D341Med (cell line): ENCODE results near the gene ZNFX1.

ENCODE experiments used
- DNase-seq: peaks from one replicate; pipeline ENCODE4 v3.0.0; 2012; ENCODE audit warnings: low spot score

Gene ZNFX1

DNA sequence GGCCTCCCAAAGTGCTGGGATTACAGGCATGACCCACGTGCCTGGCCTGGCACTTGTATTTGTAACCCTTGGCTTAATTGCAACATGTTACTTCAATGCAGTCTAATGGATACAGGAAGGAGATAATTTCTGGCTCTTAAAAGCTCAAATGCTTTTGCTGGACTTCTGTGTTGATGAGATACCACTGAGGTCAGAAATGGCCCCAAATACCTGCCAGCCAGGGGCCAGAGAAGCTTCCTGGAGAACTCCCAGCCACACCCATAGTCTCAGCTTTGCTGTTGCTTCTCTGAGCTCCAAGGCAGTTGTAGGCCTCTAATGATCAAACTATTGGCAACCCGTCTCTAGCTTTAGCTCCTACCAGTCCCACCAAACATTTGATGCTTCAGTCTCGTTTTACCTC lies 14.2 kb upstream of the ZNFX1 start:
- no peak for DNase-seq

DNA sequence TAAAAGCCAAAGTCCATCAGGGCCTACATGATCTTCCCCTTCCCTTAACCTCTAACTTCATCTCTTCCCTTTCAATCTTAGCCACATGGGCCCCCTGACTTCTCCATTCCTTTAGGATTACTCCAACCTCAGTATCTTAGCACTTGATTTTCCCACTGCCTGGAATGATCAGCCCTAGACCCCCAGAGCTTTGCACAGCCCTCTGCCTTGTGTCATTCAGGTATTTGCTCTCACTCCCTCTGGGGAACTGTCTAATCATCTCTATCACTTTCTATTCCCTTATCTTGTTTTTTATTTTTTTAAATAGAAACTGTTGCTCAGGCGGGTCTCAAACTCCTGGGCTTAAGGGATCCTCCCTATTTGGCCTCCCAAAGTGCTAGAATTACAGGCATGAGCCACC lies 13.3 kb upstream of the ZNFX1 start:
- no peak for DNase-seq

DNA sequence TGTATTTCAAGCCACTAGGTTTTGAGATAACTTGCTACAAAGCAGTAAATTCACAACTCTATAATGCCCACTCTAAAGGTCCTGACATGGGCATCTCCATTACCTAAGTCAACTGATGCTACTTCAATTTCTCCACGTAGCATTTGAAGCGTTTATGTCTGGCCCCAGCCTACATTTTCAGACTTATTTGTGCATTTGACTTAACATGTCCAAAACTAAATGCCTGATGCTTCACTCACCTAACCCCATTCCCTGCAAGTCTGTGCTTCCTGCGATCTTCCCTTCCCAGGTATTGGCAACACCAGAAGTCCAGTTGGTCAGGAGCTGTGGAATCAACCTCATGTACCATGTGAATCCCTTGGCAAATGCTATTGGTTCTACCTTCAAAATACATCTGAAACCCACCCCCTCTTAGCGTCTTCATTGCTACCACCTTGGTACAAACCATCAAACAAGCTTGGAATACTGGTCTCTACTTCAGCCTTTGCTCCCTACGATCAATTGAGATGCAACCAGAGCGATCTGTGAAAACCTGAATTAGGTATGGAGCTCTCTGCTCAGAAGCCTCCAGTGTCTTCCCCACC lies 12.8 kb upstream of the ZNFX1 start:
- DNase-seq, result no peak

DNA sequence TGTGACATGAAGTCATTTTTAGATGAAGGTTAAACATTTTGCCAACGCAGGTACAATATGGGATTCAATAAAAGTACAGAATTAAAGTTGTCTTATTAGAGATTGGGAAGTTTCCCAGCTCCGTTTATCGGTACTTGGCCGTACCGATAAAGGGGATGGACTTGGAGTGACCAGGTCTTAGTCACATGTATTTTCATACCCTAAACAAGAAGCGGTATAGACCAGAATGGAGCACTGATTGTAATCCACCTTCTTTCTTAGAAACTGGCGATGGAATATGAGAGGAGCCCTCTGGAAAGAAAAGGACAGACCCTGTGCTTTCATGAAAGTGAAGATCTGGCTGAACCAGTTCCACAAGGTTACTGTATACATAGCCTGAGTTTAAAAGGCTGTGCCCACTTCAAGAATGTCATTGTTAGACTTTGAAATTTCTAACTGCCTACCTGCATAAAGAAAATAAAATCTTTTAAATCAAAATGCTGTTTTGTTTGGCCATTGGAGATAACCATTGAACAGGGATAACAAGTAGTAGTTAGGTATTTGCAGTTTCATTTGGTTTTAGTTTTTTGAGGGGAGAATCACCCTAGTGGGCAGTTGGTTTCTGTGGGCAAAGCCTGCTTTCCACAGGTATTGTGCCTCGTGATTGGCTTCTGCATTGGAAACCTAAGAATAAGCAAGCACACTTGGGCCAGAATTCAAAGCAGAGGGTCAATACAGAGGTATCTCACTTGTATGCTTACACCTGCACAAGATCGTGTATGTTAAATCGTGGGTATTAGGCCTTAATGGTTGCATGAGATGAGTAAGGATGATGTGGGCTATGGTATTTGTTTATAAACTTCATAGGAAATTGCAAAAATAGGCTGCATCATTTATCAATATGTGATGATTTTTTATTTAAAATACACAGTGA lies 11.2 kb upstream of the ZNFX1 start:
- DNase-seq, result no peak

DNA sequence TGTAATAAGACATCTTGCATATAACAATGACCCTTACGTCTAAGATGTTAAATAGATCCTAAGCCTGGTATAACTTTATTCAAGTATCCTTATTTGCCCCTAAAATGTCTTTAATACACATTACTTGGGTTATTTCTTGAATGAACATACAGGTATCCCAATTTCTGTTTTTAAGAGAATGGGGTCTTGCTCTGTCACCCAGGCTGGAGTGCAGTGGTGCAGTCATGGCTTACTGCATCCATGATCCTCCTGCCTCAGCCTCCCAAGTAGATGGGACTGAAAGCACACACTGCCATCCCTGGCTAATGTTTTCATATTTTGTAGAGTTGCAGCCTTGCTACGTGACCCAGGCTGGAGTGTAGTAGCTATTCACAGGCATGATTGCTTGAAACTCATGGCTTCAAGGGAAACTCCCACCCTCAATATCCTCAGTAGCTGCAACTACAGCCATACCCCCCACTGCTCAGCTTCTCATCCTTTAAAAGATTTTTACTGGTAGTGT lies 10.4 kb upstream of the ZNFX1 start:
- no peak for DNase-seq

DNA sequence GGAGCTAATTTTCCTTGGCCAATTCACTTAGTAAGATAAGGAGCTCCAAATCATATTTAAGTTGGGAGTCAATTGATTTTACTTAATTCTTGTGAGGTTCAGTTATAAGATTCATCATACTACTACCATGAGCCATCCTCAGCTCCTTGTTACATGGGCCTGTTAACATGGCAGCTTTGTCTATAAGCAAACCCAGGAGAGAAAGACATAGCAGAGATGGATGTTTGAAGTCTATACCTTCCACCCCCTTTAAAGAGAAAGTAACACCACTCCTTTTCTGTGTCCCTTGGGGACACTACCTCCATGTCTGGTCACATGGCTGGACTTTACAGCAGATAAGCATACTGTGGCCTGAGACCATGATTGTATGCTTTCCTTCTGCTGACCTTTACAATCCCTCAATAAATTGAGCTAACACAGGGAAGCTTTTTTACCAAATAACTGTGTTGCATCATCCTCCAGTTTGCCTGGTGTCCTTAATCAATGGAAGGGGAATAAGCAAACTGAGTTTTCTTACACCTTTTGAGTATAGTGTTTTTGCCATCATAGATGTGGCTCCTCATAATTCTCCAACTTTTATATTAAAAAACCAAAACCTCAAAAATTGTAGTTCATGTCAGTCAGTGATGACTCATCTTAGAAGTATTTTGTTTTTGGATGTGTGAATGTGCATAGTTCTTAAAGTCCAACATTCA lies 9.8 kb upstream of the ZNFX1 start:
- no peak for DNase-seq

DNA sequence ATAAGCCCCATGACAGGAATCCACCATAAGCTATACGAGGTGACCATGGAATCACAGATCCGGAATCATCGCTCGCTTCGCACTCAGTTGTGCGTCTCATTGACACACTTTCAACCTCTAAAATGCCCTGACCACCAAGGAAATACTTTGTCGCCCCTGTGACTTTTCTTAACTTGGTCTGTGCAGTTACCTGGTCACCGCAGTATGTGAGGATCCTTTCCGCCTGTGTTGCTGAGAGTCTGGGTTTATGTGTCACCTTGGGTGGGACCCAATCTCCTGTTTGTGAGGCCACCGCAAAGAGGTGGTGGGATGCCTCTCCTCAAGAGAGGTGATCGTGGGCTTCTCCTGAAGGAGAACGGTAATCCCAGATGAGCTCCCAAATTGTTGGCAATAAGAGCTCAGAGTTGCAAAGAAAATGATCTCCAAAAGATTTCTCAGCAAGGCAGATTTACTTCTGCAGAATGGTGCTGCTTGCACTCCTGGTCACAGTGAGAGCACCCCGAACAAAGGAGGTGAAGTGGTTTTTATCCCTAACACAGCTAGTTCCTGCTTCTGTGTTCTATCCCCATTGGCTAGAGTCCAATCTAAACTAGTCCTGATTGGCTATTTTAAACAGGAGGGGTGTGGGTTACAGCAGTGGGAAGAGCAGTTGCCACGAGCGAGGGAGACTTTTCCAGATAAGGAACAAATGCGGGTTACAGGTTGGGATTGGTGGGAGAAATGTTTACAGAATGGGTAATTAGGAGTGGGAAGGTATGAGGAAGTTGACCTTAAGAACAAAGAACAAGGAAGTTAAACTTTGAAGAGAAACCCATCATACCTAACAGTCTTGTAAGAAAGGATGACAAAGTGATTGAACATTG lies 9.1 kb upstream of the ZNFX1 start:
- DNase-seq, result no peak

DNA sequence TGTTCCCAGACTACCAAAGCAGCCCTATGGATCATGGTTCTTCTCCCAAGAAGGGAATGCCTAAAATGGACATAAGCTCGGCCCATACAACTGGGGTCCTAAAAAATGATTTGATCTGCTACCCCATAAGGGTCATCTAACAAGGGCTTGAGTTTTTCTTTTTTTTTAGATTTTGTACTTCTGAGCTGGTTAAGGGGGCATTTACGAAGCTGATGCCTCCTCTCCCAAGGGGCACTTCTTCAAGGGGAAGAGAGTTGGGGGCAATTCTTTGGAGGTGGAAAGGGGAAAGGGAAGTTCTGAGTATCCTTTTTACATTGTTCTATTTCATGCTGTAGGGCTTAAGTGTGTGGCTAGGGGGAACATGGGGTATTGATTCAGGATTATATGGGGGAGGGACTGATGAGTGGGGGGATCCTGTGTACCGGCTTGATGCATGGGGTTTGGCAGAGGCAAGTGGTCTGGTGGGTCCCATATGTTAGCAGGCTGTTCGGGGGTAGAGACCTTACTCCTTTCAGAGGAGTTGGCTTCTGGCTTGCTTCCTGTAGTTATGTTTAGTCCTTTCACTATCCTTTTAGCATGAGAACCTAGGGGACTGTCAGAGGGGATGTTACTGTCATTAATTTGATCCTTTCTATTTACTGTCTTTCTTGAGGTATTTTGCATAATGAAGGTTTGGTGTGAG lies 8.1 kb upstream of the ZNFX1 start:
- DNase-seq, result no peak

DNA sequence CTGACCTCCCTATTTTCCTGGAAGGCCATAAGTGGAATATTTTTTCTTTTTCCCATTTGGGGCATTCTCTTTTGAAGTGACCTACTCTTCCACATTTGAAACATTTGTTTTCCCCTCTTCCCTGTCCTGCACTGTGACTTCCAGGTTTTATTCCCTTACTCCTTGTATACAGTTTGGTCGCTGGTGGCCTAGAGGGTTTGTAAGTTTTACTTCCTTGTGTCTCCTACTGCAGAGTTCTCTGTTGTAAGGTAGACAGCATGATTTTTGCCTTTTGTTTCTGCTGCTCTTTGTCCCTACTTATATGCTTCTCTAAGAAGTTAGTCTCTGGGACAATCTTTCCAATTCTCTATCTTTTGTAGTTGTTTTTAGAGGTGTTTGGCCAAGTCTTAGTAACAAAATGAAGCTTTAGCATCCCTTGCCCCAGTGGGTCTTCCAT lies 7.4 kb upstream of the ZNFX1 start:
- no peak for DNase-seq

DNA sequence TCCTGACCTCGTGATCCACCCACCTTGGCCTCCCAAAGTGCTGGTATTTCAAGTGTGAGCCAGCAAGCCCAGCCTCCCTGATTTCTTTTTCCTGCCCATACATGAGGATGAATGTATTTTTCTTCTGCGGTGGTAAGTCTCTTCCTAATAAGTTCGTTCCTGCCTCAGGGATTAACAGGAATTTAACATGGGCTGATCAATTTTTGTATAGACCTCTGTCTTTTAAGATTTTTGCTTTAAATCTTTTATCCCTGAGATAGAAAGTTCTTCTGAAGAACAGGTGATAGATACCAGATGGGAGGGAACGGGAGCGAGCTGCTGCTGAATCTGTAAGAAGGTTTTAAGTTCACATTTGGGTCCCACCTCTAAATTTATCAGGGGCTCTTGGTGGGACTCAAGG lies 7.0 kb upstream of the ZNFX1 start:
- no peak for DNase-seq

DNA sequence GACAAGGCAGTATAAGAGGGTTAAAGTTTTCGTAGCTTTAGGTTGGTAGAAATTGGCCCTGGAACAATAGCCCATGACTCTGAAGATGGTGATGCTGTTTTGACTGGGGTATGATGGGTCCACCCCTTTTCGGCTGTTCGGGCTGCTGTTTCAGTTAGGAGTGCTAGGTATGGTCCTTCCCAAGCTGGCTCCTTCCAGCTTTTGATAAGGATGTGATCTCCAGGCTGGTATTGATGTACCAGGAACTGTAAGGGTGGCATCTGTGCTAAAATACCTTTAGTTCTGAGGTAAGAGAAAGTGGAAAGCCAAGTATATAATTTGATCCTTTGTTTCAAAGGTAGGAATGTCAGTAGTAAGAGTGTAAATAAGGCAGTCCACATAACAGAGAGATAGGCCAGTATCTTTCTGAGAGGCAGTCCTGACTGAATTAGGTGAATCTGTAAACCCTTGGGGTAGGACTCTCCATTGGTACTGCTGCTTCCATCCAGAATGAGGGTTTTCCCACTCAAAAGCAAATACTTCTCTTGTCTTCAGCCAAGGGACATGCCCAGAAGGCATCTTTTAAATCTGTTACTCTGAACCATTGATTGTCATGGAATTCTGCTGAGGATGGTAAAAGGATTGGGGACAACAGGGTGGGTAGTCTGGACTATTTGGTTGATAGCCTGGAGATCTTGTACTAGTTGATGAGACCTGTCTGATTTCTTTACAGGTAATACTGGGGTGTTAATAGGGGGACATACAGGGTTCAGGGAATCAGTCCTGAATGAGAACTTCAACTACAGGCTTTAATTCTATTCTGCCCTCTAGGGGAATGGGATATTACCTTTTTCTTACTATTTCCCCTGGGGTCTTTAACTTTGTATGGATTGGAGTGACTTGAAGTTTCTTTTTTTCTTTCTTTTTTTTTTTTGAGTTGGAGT lies 6.1 kb upstream of the ZNFX1 start:
- DNase-seq, result no peak

DNA sequence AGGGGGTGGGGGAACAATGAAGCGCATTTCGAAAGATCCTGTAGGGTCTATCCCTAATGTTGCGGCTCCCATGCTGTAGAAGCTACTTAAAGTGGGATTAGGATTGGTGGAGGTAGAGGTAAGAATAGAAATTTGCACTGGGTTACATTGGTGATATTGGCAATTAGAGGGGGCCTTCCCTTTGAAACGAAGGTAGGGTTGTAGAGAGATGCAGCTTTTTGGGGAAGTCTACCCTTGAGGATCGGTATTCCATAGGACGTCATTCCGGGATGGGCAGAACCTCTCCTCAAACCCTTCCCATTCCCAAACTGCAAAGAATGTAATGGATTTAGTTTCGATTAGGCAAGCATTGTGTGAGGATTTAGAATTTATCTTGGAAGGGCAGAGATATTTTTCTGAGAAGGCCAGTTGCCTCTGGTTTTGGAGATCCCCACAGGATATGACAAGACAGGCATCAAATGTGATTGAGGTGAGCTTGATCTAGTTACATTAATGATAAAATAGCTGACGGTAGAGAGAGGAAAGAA lies 5.4 kb upstream of the ZNFX1 start:
- DNase-seq, result no peak

DNA sequence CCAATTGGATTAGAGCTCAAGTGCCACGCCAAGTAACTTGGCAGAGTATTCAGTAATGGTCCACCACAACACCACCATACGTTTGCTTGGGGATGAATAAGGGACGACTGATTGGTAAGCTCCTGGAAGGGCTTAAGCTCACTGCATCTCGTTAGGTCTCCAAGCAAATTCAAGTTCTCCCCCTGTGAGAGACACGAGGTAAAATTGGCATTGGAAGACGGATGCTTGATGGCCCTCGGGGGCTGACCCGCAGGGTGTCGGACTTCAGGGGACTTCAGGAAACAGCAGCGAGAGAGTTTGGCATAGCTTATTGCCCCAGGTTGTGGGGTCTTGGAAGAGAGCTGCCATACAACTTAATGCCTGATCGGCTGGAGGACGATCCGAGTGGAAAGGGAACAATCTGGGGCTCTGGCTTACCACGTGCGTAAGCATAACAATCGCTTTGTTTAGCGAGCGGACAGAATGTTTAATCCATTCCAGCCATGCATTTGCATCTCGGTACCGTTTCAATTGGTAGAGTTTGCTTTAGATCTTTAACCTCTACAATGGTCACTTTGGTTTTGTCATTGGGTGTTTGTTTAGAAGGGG lies 4.8 kb upstream of the ZNFX1 start:
- DNase-seq, result no peak

DNA sequence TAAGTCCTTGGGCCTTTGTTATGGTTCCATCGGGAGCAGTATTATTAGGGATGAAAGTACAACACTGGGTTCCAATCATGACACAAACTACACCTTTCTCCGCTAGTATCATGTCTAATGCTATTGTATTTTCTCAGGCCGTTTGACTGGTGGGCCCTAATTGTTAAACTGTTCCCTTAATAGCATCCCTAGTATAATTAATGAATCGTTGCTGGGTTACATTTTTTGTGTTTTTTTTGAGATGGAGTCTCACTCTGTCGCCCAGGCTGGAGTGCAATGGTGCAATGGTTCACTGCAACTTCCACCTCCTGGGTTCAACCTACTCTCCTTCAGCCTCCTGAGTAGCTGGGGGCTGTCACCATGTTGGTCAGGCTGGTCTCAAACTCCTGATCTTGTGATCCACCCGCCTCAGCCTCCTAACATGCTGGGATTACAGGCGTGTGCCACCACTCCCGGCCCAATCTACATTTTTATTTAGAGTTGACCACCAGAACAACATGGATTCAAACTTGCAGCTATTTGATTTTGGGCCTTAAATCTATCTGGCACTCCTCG lies 4.1 kb upstream of the ZNFX1 start:
- DNase-seq, result no peak

DNA sequence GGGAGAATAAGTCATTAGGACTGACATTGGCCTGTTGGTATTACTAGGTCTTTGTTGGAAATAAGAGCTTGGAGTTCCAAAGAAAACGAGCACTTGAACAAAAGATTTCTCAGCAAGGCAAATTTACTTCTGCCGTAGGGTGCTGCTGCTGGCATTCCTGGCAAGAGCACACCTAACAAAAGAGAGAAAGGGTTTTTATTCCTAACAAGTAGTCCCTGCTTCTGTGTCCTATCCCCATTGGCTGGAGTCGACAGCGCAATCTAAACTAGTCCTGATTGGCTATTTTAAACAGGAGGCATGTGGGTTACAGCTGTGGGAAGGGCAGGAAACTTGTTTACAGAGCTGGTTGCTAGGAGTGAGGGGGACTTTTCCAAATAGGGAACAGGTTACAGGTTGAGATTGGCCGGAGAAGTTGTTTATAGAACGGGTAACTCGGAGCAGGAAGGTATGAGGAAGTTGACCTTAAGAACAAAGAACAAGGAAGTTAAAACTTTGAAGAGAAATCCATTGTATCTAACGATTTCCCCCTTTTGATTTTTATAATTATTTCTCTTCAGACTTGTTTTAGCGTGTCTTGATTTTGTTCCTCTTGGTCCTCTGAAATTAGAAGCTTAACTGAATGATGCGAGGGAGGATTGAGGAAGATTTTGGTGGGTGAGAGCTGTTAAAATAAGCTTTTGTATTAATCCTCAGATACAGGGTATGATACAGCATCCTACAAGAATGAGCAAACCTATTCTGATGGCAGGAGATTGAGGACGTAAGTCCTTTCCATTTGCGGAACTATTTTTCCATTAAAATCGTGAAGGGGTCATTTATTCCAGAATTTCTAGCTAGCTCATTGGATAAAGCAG lies 3.4 kb upstream of the ZNFX1 start:
- no peak for DNase-seq

DNA sequence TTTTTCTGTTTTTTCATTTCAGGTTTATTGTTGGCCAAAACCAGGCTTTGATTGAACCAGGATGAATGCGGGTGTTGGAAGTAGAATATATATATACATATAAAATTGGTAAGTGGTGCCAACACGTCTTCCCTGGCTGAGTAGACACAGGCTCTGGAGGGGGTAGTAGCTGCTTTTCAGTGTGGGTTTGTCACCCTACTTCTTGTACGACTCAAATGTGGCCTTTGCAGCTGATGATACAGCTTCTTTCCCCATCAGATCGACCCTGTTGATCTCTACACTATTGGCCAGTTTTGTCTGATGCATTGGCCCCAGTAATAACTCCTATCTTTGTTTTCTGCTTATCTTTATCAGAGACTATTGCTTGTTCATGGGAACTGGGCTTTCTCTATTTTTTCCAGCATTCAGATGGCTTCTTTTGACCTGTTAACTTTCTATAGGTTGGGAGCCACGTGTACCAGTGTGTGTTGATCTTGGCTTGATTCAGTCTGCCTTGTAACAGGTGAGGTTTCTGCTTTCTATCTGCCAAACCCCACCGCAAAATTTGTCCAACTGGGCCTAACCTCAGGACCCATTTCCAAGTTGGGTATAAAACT lies 2.7 kb upstream of the ZNFX1 start:
- DNase-seq, result no peak

DNA sequence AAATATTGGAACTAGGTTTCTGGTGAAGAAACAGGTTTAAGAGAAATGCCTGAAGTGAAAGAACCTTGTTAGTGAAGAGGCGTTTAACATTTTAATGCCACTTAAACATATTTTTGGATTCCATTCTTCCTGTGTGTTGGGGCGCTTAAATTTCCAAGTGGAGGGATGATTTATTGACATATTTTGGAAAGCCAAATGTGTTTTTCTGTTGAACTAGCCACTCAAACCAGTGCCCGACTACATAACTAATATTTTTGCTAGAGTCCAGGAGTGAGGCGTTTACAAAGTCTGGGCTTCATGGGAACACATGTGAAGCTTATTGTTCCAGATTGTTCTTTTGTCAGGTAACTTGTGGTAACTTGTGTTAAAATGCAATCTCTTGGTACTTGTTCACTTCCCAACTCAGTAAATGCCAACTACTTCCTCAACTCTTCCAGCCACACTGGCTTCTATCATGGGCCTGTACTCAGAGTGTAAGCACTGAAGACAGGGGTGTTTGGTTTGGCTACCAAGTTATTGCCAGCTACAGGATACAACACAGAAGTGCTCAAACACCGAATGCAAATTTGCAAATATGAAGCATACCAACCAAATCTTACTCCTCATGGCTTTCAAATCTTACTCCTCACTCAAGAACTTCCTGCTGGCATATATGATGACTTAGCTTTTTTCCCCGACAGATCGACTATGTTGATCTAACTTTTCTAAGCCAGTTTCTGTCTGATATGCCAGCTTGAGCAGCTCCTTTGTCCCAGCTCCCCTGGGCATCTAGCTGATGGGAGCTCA lies 2.0 kb upstream of the ZNFX1 start:
- DNase-seq, result no peak
